Esophagus squamous epithelium (tissue), 5 donors: ENCODE results near the gene ZNF687. TPM values are rescaled to one million over a fixed set of nuclear protein-coding genes. Genes with fewer than 3 reads are reported as not detected.

Experiments
- DNase-seq: peaks from one replicate; lab custom pipeline; 2025; lab: John Stamatoyannopoulos, UW
- H3K27ac ChIP-seq, 4 donors: fragments of 200-600 bp; sonication (generic); one replicate each; pipeline ENCODE4 v1.5.1; 2016 to 2019; ENCODE audit warnings: mild to moderate bottlenecking in 1 of 4
- H3K27me3 ChIP-seq, 4 donors: fragments of 200-600 bp; sonication (generic); 1 replicate in 3 of 4; 2 replicates in 1 of 4; pipeline versions ENCODE4 v1.5.1 to v1.6.0; 2017 to 2021; ENCODE audit warnings: antibody characterized with exemption in 1 of 4
- H3K36me3 ChIP-seq, 3 donors: fragments of 200-600 bp; sonication (generic); one replicate each; pipeline ENCODE4 v1.5.1; 2016 to 2019
- H3K4me1 ChIP-seq, 3 donors: fragments of 200-600 bp; sonication (generic); one replicate each; pipeline ENCODE4 v1.5.1; 2017 to 2019
- H3K4me3 ChIP-seq, 4 donors: fragments of 200-600 bp; sonication (generic); 1 replicate in 3 of 4; 2 replicates in 1 of 4; pipeline ENCODE4 v1.5.1; 2016 to 2019; ENCODE audit warnings: mild to moderate bottlenecking in 2 of 4, moderate library complexity in 1 of 4
- H3K9me3 ChIP-seq, 3 donors: fragments of 200-600 bp; sonication (generic); one replicate each; pipeline ENCODE4 v1.5.1; 2016 to 2019
- POLR2A ChIP-seq, 4 donors: fragments of 450-650 bp; IDR thresholded peaks; one replicate each; pipeline ENCODE4 v1.6.1; 2017; ENCODE audit warnings: antibody characterized with exemption in 4 of 4, mild to moderate bottlenecking in 4 of 4, moderate library complexity in 3 of 4
- WGBS, 2 donors: methylation state at CpG; one replicate each; pipeline ENCODE4 v1.1.5; 2018; 5-methylcytosine and 5-hydroxymethylcytosine counted together
- intact Hi-C: fragments of 100-400 bp; cut with DNase I; formaldehyde crosslinking; loops from one replicate; pipeline ENCODE4 v1.15.0; 2022
- total RNA-seq, 4 donors: library from RNA; depleted of rRNA; stranded (reverse); fragments of >200 nt; gene quantifications; one replicate each; pipeline ENCODE4 v1.1.0, GENCODE V29; 2016
- TF ChIP-seq, protein P1 (sequence below), 6 experiments: fragments of 450-650 bp in 4 of 6; fragments of 200-600 bp in 2 of 6; sonication (generic) in 2 of 6; IDR thresholded peaks; one replicate each; pipeline ENCODE4 v1.5.1; 2016 to 2019; ENCODE audit warnings: antibody characterized with exemption in 6 of 6, mild to moderate bottlenecking in 4 of 6, moderate library complexity in 4 of 6
- donor health status: DM: yes; HTN: yes; CAD: no.

ZNF687 gene
- total RNA-seq, 4 donors from 2014 or later, result 16.5 to 28.5 (median 18.3) TPM

DNA sequence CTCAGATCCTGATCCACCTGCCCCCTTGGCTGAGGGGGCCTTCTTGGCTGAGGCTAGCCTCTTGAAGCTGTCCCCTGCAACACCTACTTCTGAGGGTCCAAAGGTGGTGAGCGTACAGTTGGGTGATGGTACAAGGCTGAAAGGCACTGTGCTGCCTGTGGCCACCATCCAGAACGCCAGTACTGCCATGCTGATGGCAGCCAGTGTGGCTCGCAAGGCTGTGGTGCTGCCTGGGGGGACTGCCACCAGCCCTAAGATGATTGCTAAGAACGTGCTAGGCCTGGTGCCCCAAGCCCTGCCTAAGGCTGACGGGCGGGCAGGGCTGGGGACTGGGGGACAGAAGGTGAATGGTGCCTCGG is 5.2 kb downstream of the ZNF687 start:
- H3K4me3 ChIP-seq, result no peak overlapping the region
- H3K27ac ChIP-seq, result no peak overlapping the region
- H3K9me3 ChIP-seq, result no peaks in the 10 kb centered on the region
- intact Hi-C loops, result no loop called here
- WGBS, 2 donors, result 40 to 100% methylated on average over 1 of the region's 7 CpGs
- TF ChIP-seq POLR2A (IDR thresholded peaks at IDR 0.05), result no peak
- TF ChIP-seq, protein P1, sequence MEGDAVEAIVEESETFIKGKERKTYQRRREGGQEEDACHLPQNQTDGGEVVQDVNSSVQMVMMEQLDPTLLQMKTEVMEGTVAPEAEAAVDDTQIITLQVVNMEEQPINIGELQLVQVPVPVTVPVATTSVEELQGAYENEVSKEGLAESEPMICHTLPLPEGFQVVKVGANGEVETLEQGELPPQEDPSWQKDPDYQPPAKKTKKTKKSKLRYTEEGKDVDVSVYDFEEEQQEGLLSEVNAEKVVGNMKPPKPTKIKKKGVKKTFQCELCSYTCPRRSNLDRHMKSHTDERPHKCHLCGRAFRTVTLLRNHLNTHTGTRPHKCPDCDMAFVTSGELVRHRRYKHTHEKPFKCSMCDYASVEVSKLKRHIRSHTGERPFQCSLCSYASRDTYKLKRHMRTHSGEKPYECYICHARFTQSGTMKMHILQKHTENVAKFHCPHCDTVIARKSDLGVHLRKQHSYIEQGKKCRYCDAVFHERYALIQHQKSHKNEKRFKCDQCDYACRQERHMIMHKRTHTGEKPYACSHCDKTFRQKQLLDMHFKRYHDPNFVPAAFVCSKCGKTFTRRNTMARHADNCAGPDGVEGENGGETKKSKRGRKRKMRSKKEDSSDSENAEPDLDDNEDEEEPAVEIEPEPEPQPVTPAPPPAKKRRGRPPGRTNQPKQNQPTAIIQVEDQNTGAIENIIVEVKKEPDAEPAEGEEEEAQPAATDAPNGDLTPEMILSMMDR (IDR thresholded peaks at IDR 0.05), result no peak
- H3K27me3 ChIP-seq, result no peaks in the 10 kb centered on the region
- H3K36me3 ChIP-seq, result peaks cover 31 to 76% (median 48%) of the 10 kb centered on the region in 3 donors
- H3K4me1 ChIP-seq, result peaks cover 13 to 31% (median 14%) of the 10 kb centered on the region in 3 donors
- no peak for DNase-seq

DNA sequence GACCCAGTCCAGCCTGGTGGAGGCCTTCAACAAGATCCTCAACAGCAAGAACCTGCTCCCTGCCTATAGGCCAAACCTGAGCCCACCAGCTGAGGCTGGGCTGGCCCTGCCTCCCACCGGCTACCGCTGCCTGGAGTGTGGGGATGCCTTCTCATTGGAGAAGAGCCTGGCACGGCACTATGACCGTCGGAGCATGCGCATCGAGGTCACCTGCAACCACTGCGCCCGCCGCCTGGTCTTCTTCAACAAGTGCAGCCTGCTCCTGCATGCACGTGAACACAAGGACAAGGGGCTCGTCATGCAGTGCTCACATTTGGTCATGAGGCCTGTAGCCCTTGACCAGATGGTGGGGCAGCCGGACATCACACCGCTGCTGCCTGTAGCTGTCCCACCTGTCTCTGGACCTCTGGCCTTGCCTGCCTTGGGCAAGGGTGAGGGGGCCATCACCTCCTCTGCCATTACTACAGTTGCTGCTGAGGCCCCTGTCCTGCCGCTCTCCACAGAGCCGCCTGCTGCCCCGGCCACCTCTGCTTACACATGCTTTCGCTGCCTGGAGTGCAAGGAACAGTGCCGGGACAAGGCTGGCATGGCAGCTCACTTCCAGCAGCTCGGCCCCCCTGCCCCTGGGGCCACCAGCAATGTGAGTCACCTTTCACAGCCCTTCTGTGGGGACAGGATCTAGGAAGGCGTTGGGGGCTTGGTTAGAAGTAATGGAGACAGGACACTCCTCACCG is 5.8 kb downstream of the ZNF687 start:
- intact Hi-C loops, result no loop called here
- Histone ChIP-seq H3K4me1 (peaks cover 12 to 29% (median 14%) of the 10 kb centered on the region in 3 donors), H3K4me3 (no peak overlapping the region), H3K27me3 (no peaks in the 10 kb centered on the region), H3K27ac (no peak overlapping the region), H3K36me3 (peaks cover 35 to 83% (median 54%) of the 10 kb centered on the region in 3 donors), H3K9me3 (no peaks in the 10 kb centered on the region)
- 87 to 91% methylated on average over 10 to 11 of the region's 22 CpGs for WGBS, 2 donors
- TF ChIP-seq, protein P1 (IDR thresholded peaks at IDR 0.05), result no peak
- no peak for TF ChIP-seq POLR2A (IDR thresholded peaks at IDR 0.05)
- no peak for DNase-seq

DNA sequence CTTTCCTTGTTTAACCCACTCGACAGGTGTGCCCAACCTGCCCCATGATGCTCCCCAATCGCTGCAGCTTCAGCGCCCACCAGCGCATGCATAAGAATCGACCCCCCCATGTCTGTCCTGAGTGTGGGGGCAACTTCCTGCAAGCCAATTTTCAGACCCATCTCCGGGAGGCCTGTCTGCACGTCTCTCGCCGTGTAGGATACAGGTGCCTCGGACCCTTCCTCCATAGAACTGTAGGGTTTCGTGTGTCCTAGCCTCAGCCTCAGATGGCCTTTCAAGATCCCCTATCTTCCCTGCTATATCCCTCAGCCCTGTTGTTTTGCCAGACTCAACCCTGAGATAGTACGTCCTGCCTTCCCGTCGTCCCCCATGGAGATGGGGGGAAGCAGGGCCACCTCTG is 6.4 kb downstream of the ZNF687 start:
- no peaks in the 10 kb centered on the region for H3K9me3 ChIP-seq
- intact Hi-C loops, result no loop called here
- WGBS, 2 donors, result 79 to 86% methylated on average over 11 to 13 of the region's 14 CpGs

DNA sequence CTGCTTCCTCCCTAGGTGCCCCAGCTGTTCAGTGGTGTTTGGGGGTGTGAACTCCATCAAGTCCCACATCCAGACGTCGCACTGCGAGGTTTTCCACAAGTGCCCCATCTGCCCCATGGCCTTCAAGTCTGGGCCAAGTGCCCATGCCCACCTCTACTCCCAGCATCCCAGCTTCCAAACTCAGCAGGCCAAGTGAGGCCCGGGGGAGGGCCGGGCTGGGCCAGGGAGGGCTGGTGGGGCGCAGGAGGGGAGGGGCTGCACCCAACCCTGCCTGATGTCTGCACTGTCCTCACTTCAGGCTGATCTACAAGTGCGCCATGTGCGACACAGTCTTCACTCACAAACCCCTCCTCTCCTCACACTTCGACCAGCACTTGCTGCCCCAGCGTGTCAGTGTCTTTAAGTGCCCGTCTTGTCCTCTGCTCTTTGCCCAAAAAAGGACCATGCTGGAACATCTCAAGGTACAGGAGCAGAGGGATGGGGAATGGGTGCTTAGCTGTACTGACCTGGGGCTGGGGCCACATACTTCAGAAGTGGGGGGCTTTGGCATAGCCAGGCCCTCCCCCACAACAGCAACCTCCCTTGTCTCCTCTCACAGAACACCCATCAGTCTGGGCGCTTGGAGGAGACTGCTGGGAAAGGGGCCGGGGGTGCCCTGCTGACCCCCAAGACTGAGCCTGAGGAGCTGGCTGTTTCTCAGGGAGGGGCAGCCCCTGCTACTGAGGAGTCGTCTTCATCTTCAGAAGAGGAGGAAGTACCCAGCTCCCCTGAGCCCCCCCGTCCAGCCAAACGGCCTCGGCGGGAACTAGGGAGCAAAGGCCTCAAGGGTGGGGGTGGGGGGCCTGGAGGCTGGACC is 7.2 kb downstream of the ZNF687 start:
- Histone ChIP-seq H3K27me3 (no peaks in the 10 kb centered on the region), H3K27ac (no peak overlapping the region), H3K36me3 (peaks cover 35 to 96% (median 68%) of the 10 kb centered on the region in 3 donors), H3K4me3 (no peak overlapping the region), H3K4me1 (peaks cover 0 to 16% (median 2%) of the 10 kb centered on the region in 3 donors), H3K9me3 (no peaks in the 10 kb centered on the region)
- TF ChIP-seq POLR2A (IDR thresholded peaks at IDR 0.05), result no peak
- TF ChIP-seq, protein P1 (IDR thresholded peaks at IDR 0.05), result no peak
- intact Hi-C loops, result no loop called here
- no peak for DNase-seq
- 42 to 81% methylated on average over 3 to 14 of the region's 18 CpGs for WGBS, 2 donors

More for the DNA sequence above, 6.4 kb downstream of the ZNF687 start:
- Histone ChIP-seq H3K27me3 (no peaks in the 10 kb centered on the region), H3K36me3 (peaks cover 35 to 88% (median 60%) of the 10 kb centered on the region in 3 donors), H3K4me1 (peaks cover 7 to 24% (median 10%) of the 10 kb centered on the region in 3 donors), H3K27ac (no peak overlapping the region), H3K4me3 (no peak overlapping the region)
- no peak for DNase-seq
- TF ChIP-seq, protein P1 (IDR thresholded peaks at IDR 0.05), result no peak
- TF ChIP-seq POLR2A (IDR thresholded peaks at IDR 0.05), result no peak
